ENCODE data around the gene DKK1. TPM values are rescaled to one million over a fixed set of nuclear protein-coding genes. Genes with fewer than 3 reads are reported as not detected.

The DKK1 gene
- total and polyA plus RNA-seq, 2 of the 13 experiments (the other 11 are each of a cell fraction or from before 2014, with no cell fraction given): 123 to 262 TPM

GRCh38 chr10:52316500-52316899, 2.4 kb downstream of the DKK1 start:
- intact Hi-C loops (cut with micrococcal nuclease; ENCODE audit: unreplicated experiment): no loop called here
- FAIRE-seq (no peak), DNase-seq (ENCODE audit: low spot score) (no peak), ATAC-seq (no peak)
- WGBS (ENCODE audit: low lambda C conversion rate): 89% methylated on average over 4 of the region's 4 CpGs
- Histone ChIP-seq H3K4me3 (replicated peaks in 1 of 3; ENCODE audit: insufficient read depth in 1 of 3, low read depth in 2 of 3, low read length in 3 of 3) (peak overlapping the region in 1 of 3 experiments; percentile 68; a peak in 2 of 6 replicates), H2AFZ (ENCODE audit: low read length) (no peak overlapping the region), H3K9ac (ENCODE audit: insufficient read depth, low read depth, low read length) (no peak overlapping the region; the same call in 1 of the 2 replicates), H4K20me1 (ENCODE audit: insufficient read depth, low read length) (no peaks in the 10 kb centered on the region), H3K27ac (ENCODE audit: extremely low read length, insufficient read depth, low read length) (no peak overlapping the region), H3K27me3 (ENCODE audit: control insufficient read depth in 1 of 2, insufficient read depth in 2 of 2, low read length in 2 of 2) (peaks cover 0 to 13% of the 10 kb centered on the region in 2 experiments; a peak in 1 of 5 replicates), H3K4me1 (ENCODE audit: insufficient read depth, low read length) (peaks cover 39% of the 10 kb centered on the region), H3K36me3 (replicated peaks in 1 of 2; ENCODE audit: control insufficient read depth in 1 of 2, insufficient read depth in 2 of 2, low read length in 2 of 2) (no peaks in the 10 kb centered on the region), H3K79me2 (ENCODE audit: insufficient read depth, low read length) (peaks cover 2% of the 10 kb centered on the region), H3K9me3 (ENCODE audit: low read length) (no peaks in the 10 kb centered on the region), H3K4me2 (ENCODE audit: low read depth, low read length) (peak overlapping the region; percentile 41)
- ChIA-PET POLR2A (no interaction called here), CTCF (ENCODE audit: low intra/inter-chr PET ratio, low total read pairs) (no interaction called here)
- BruUV-seq (replicated peaks): no TSS peak
- in situ Hi-C loops (cut with HindIII; ENCODE audit: extremely low pct_ligation_motif_present, low pct_unique_long_range_greater_than_20kb): loop anchor here (10.0 kb wide), 1 partner anchor 248 kb away; no protein-coding TSS in a partner anchor
- TF ChIP-seq AGO2 (optimal IDR thresholded peaks at IDR 0.05; ENCODE audit: low read depth, low read length): peak; percentile 23
- 0 out of 2 replicates have a peak, but pooled peaks have one; percentile 9 for TF ChIP-seq AFF4 (CRISPR knock-in tag; IDR thresholded peaks at IDR 0.05)
- TF ChIP-seq REPIN1 (CRISPR knock-in tag; IDR thresholded peaks at IDR 0.05; ENCODE audit: borderline replicate concordance, low read depth): no peak
- peak; percentile 64; the same call in 1 of the 2 replicates for TF ChIP-seq RBFOX2 (IDR thresholded peaks at IDR 0.05; ENCODE audit: low read depth, low read length)

Measured in HepG2 (cell line).